GM12874 (cell line): ENCODE data around the gene KRT83.

Source experiments
- TF ChIP-seq, protein P1 (sequence below): IDR thresholded peaks from 2 replicates; pipeline ENCODE4 v1.5.1; 2011; ENCODE audit warnings: low read depth, mild to moderate bottlenecking, control low read depth, low read length, moderate library complexity; ENCODE audit not compliant: insufficient read depth

The KRT83 gene

DNA sequence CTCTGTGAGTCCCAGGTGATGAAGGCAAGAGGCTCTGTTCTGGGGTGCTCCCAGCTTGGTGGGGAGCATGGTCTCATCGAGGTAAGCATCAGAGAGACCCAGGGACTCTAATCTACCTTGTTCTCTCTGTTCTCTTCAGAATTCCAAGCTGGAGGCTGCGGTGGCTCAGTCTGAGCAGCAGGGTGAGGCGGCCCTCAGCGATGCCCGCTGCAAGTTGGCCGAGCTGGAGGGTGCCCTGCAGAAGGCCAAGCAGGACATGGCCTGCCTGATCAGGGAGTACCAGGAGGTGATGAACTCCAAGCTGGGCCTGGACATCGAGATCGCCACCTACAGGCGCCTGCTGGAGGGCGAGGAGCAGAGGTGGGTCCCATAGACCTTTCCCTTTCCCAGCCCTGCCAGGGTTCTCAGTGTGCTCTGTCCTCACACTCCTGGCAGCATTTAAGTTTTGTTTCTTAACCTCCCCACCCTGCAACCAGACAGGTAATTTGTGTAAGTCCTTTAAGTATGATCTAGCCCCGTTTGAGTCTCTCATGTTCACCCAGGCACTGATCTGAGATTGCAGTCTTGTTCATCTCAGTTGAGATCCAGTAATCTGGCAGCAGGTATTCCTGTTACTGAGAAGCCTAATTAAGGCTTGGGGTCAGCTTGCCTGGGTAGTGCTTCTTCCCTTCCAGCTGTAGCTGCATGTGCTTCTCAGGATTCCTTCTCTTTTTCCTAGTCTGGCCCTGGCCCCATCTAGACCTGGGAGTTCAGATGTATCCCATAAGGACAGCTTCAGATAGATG is 15.1 kb downstream of the KRT83 start:
- TF ChIP-seq, protein P1, sequence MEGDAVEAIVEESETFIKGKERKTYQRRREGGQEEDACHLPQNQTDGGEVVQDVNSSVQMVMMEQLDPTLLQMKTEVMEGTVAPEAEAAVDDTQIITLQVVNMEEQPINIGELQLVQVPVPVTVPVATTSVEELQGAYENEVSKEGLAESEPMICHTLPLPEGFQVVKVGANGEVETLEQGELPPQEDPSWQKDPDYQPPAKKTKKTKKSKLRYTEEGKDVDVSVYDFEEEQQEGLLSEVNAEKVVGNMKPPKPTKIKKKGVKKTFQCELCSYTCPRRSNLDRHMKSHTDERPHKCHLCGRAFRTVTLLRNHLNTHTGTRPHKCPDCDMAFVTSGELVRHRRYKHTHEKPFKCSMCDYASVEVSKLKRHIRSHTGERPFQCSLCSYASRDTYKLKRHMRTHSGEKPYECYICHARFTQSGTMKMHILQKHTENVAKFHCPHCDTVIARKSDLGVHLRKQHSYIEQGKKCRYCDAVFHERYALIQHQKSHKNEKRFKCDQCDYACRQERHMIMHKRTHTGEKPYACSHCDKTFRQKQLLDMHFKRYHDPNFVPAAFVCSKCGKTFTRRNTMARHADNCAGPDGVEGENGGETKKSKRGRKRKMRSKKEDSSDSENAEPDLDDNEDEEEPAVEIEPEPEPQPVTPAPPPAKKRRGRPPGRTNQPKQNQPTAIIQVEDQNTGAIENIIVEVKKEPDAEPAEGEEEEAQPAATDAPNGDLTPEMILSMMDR: peak; percentile 39

- TF ChIP-seq, protein P1: no peak
Observed at GRCh38 chr12:52300796-52301691, 20.2 kb downstream of the KRT83 start.

DNA sequence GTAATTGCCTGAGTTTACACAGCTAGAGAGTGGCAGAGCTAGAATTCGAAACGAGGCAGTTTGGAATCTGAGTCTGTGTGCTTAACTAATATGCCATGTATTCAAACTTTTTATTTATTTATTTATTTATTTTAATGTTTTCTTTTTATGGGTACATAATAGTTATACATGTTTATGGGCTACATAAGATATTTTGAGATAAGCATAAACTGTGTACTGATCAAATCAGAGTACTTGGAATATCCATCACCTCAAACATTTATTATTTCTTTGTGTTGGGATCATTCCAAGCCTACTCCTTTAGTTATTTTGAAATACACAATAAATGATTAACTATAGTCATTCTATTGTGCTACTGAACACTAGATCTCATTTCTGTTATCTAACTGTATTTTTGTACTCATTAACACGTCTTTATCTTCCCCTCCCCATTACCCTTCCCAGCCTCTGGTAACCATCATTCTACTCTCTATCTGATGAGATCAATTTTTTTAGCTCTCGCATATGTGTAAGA is 22.5 kb downstream of the KRT83 start:
- TF ChIP-seq, protein P1: no peak

DNA sequence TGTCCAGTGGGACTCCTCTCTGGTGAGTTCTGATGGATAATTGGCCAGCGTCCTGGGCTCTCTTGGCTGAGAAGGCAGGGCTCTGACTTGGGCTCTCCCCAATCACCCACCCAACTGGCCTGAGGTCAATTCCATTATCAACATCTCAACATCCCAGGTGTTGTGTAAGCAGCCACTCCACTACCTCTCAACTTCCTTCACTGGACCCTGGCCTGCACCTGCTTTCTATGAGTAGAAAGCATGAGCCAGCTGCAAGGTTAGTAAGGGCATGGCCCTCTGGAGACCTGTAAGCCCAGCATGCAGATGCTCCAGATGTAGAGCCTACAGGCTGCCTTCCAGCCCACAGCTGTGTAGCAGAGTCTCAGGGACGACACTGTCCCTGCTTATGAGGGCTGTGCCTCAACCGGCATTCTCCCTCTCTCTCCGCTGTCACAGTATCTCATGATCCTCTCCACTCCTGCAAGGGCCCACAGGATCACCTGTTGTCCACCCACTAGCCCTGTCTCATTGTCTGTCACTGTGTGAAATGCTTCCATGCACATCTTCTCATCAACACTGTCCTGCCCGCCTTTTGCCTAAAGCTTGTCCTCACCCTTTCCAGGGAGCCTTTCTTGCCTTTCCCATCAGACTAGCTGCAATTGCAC is 24.5 kb downstream of the KRT83 start:
- TF ChIP-seq, protein P1: no peak

DNA sequence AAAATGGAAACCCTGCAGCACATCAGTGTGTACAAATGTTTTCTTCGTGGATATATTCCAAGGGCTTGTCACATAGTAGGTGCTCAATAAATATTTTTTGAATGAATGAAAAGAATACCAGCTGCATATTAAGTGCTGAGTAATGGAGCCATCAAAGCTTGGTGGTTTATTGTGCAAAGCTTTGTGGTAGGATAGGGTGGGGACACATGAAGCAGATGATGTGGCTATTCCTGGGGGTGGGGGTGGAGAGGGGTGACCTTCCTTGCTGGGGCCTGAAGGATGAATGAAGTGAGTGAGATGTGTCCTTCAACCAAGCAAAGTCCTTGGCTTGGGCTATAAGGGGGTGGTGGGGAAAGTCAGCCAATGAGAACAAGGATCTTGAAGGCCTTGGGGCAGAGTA is 25.5 kb downstream of the KRT83 start:
- TF ChIP-seq, protein P1: no peak

DNA sequence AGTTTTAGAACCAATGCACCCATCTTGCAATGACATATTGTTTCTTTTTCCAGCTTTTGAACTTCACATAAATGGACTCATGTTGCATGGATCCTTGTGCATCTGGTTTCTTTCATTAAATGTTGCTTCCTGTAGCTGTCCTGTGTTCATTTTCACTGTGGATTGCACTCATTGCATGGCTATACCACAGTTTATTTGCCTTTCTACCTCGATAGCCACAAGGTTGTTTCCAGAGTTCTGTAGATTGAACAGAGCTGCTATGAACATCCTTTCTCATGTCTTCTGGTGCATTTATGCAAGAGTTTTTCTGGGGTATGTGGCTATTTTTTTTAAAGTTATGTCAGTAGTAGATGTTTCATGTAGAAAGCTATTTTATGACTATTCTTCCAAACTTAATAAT is 26.4 kb downstream of the KRT83 start:
- TF ChIP-seq, protein P1: no peak

DNA sequence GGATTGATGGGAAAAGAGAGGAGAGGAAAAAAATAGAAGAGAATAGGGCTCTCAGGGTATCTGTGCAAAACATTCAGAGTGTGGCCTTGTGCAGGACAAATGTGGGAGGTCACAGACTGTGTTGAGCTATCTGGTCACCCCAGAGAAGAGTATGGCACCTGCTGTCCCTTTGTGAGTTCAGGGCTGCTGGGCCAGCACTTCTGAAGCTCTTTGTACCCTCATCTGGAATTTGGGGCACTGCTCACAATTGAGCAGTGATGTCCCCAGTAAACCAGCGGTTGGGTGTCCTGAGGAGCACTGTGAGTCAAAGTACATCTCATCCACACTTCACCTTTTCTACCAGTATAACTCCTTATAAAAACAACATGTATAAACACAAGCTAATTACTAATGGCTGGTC is 27.3 kb downstream of the KRT83 start:
- TF ChIP-seq, protein P1: no peak
